ENCODE measurements around the gene FSCN2.

DNA sequence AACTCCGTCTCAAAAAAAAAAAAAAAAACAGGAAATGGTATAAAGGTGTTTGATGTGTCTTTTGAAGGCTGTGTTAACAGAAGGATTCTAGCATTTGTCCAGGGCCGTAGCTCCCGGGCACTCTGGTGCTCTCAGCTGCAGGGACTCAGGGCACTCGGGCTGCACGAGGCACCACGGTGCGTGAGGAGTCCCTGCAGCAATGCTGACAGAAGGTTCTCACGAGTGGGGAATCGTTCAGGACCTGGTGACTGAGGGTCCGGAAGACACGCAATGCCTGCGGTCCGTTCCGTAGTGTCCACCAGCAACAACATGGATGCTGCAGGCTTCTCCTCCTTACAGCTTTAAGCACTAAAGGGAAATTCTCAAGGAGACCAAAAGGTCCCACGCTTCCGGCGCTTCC is 36.6 kb downstream of the FSCN2 start:
- TF ChIP-seq, protein P1, sequence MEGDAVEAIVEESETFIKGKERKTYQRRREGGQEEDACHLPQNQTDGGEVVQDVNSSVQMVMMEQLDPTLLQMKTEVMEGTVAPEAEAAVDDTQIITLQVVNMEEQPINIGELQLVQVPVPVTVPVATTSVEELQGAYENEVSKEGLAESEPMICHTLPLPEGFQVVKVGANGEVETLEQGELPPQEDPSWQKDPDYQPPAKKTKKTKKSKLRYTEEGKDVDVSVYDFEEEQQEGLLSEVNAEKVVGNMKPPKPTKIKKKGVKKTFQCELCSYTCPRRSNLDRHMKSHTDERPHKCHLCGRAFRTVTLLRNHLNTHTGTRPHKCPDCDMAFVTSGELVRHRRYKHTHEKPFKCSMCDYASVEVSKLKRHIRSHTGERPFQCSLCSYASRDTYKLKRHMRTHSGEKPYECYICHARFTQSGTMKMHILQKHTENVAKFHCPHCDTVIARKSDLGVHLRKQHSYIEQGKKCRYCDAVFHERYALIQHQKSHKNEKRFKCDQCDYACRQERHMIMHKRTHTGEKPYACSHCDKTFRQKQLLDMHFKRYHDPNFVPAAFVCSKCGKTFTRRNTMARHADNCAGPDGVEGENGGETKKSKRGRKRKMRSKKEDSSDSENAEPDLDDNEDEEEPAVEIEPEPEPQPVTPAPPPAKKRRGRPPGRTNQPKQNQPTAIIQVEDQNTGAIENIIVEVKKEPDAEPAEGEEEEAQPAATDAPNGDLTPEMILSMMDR (IDR thresholded peaks at IDR 0.05; ENCODE audit: extremely low read depth in 1 of 2, insufficient read depth in 1 of 2, low read depth in 1 of 2, low read length in 2 of 2): no peak
- no peak for TF ChIP-seq EZH2 (IDR thresholded peaks at IDR 0.05; ENCODE audit: borderline replicate concordance, low read depth, low read length, severe bottlenecking)

Data from endothelial cell of umbilical vein (primary cell).